NCI-H128 (cell line): ENCODE results near the gene PRR5.
"Not testable (repeated sequence)": the region's sequence is repeated elsewhere in the genome, so short reads cannot be mapped to it uniquely, and the experiment has no call there.

ENCODE experiments used
- DNase-seq: peaks from one replicate; lab custom pipeline; 2025; ENCODE audit not compliant: unreplicated experiment; lab: John Stamatoyannopoulos, UW

PRR5 gene

DNA sequence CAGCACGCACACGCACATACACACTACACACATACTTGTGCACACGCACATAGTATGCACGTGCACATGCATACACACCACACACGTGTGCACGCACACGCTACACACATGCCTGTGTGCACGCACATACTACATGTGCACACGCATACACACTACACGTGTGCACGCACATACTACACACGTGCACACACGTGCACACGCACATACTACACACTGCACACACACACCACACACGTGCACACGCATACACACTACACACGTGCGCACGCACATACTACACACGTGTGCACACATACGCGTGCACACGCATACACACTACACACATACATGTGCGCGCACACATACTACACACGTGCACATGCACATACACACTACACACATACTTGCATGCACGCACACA, 30.7 kb downstream of the PRR5 start:
- no peak for DNase-seq

DNA sequence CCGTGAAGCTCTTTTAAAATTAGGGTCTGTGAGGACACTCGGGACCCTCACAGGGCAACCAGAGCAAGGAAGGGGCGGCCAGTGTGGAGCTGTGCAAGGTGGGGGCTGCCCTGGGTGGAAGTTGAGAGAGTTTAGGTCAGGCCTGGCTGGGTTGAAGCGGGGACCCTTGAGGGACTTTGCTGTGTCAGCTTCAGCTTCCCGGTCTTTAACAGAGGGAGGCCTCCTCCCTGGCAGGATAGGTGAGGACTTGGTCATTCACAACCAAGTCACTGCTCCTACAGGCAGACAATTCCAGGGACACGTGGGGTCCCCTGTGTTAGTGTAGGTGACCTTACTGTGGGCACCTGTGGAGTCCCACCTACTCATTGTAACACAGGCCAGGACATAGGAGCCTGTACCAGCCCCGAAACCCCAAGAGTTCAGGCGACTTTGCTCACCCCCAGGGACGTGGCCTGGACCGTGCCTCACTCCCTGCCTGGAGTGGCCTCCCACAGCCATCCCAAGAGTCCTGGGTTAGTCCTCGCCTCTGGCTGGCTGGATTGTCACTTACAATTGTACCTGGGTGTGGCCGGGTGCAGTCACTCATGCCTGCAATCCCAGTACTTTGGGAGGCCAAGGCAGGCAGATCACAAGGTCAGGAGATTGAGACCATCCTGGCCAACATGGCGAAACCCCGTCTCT, 31.6 kb downstream of the PRR5 start:
- DNase-seq, result no peak

DNA sequence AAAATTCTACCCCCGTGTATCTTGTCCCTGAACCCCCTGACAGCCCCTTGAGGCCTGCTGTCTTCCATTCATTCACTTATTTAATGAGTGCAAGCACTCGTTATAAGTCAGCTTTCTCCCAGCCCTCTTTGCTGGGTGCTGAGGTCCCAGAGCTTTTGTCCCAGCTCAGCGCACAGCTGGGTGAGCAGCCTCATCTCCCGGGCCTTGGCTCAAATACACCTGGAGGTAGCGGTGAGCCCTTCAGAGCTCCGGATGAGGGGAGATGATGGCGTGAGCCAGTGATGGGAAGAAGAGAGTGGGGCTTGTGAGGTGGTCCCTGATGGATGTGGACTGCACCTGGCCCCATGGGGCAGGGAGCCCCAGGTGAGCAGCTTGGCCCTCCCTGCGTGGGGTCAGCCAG, 32.3 kb downstream of the PRR5 start:
- no peak for DNase-seq

DNA sequence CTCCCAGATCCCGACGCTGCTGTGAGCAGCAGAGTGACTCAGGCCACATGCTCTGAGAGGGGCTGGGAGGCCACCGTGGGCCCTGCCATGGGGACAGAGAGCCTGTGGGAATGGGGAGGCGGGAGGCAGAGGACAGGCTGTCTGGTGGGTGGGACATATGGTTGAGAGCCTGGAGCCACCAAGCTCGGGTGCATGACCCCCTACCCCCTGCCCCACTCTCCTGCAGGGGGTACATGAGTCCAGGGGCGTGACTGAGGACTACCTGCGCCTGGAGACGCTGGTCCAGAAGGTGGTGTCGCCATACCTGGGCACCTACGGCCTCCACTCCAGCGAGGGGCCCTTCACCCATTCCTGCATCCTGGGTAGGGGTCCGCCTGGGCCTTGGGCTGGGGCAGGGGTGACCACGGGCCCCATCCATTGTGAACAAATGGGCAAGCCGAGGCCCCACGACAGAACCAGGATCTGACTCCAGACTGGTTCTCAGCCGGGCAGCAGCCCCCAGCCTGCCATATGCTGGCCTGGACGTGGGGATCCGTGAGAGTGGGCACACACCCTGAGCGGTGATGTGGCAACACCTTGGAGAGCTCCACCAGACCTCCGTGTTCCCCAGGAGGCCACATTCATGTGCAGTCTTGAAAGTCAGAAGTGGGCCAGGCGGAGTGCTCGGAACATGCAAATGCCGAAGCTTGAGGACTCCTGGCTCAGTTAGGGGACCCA, 33.0 kb downstream of the PRR5 start:
- DNase-seq, result no peak

DNA sequence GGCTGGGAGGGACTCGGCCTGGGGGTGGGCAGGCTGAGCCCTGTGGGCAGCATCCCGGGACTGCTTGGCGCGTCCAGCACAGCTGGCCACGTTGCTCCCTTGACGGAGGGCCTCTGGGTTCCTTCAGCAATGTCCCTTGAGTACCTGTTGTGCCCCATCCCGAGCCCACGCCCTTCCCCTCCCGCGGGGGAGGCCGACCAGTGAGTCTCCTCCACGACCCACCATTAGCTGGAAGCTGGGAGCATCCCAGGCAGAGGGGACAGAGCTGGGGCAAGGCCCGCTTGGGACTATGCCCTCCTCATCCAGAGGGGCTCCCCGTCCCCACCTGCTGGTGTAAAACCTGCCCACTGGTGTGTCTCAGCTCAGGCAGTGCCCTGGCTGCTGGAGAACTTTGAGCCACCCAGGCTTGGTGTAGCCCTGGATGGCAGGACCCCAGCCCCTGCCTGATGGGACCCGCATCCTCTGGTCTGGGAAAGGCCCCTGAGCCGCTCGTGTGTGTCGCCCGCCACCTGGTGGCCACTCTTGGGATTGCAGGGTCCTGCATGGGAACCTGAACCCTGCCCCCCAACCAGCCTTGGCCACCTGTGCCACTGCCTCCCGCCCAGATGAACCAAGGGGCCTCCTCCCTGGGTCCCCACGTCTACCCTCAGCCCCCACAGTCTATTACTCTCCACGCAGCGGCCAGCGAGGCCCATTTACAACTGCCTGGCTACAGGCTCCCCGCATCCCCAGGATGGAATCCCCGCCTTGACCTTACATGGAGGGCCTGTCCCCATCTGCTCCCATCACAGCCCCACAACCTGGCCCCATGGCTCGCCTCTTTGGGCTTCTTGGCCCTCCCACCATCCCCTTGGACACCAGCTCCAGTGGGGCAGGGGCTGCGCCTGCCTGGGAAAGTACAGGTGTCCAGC, 33.8 kb downstream of the PRR5 start:
- DNase-seq, result peak; percentile 23

GRCh38 chr22:44736581-44737405, 34.8 kb downstream of the PRR5 start:
- no peak for DNase-seq

DNA sequence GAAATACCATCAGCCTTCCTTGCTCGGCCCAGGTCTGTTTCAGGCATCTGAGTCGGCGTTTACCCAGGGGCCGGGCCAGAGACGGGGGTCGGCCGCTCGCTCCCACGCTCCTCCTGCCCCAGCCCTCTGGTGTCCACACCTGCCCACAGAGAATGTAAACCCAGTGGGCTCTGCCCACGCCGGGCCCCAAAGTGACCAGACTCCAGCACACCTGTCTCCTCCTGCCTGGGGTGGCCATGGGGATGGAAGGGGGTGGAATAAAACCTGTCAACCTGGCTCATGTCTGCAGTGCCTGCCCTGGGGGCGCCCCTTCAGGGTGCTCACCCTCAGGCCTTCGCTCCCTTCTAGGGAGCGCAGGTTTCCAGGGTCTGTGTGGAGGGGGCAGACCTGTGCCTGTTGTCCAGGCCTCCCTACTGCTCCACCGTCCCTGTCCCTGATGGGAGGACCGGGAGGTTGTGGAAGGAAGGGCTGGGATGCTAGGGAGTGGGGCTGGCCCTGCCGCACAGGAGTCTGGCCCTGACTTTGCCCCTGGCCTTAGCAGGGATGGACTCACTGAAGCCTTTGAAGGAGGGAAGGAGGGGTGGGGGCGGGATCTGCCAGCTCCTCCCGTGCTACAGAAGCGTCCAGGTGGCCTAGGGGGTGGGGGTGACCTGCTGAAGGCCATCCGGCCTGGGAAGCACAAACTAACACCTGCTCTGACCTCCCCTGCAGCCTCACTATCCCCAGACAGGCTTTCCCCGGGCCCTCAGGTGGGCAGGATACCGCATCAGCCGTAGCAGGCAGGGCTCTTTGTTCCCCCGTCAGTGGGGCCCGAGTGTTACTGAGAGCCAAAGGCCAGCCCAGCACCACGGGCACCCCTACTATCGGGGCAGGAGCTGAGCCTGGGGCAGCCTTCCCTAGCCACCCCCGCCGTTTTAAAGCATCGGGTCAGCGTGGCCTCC, 35.7 kb downstream of the PRR5 start:
- DNase-seq, result no peak

DNA sequence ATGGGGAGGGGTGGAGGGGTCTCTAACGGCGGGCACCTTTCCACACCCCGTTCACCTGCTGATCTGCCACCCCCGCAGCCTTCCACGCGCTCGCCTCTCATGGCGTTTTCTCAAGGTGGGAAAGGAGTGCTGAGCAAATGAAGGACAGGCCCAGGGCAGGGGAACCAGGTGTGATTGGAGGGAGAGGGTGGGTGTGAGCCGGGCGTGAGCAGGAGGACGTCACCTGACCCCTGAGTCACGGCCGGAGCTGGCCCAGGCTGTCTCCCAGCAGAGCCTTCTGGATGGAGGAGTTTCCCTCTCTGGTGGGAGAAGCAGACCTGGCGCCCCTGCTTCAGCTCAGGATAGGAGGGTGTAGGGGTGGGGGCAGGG, 36.3 kb downstream of the PRR5 start:
- no peak for DNase-seq

- no peak for DNase-seq
Measured at GRCh38 chr22:44739024-44739423, 37.0 kb downstream of the PRR5 start.

DNA sequence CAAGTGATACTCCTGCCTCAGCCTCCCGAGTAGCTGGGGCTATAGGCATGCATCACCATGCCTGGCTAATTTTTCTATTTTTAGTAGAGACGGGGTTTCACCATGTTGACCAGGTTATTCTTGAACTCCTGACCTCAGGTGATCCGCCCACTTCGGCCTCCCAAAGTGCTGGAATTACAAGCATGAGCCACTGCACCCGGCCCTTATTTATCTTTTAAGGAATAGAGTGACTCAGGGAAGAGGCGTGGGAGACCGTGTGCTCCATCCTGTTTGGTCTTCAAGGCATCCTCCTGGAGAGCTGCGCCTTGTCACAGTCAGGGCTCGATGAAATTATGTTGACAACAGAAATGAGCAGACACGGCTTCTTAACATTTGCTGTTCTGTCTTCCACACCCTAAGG, 37.7 kb downstream of the PRR5 start:
- not testable (repeated sequence) for DNase-seq

DNA sequence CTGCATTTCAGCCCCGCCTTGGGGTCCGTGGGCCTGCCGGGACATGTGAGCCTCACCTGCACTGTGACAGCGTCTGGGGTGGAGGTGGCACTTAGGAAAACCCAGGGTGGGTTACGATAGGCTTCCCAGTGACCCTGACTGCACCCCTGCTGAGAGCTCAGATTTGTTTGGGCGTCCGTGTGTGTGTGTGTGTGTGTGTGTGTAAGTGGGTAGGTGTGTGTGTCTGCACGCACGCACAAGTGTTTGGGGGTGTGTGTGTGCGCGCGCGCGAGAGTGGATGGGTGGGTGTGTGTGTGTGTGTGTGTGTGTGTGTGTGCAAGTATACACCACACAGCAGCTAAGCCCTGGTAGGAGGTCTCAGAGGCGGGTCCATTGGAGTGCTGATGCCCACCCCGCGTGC, 38.3 kb downstream of the PRR5 start:
- DNase-seq, result no peak

- no peak for DNase-seq
Measured at GRCh38 chr22:44741929-44742328, 39.9 kb downstream of the PRR5 start.

- DNase-seq, result no peak
Measured at GRCh38 chr22:44743247-44743646, 41.2 kb downstream of the PRR5 start.

DNA sequence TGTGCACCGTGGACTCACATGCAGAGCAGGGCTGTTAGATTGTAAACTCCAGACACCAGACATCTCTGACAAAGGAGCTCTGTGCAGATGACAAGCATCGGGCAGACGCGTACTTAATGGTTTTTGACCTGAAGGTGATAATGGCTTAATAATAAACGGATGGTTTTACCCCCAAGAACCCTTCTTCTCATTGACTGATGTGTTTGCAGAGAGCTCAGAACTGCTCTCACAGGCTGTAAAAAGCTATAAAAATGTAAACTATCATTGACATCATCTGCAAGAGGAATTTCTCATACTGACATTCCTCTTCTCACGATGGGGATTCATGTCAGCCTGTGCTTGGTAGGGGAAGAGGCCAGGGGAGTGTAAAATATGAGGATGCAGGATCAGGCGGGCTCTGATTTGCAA, 41.8 kb downstream of the PRR5 start:
- DNase-seq, result no peak

GRCh38 chr22:44745853-44746789, 44.1 kb downstream of the PRR5 start:
- DNase-seq, result no peak

DNA sequence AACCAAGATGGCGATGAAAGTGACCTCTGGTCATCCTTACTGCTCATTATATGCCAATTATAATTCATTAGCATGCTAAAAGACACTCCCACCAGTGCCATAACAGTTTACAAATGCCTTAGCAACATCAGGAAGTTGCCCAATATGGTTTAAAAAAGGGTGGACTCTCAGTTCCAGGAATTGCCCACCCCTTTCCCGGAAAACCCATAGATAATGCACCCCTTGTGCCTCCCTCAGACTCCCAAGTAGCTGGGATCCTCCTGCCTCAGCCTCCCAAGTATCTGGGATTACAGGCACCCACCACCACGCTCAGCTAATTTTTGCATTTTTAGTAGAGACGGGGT, 45.8 kb downstream of the PRR5 start:
- DNase-seq, result not testable (repeated sequence)

DNA sequence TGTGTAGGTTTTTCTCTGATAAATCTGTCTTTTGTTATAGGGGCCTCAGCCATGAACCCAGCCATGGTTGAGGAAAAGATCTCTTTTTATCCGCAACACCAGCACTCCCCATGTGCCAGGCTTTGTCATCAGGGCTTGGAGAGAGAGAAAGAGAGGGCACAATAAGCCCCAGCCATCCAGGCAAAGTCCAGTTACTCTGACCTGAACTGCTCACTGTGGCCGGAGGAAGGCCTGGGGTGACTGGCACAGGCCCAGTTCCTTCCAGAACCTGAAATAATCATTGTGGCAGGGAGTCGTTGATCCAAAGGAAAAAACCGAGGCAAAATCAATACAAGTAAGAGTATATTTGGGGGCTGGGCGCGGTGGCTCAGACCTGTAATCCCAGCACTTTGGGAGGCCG, 46.5 kb downstream of the PRR5 start:
- DNase-seq, result no peak

- no peak for DNase-seq
Measured at GRCh38 chr22:44750481-44750880, 48.5 kb downstream of the PRR5 start.
